Trophoblast cell (in vitro differentiated cells and primary cell): ENCODE data around the gene CD6.

ENCODE experiments used
- DNase-seq, 2 donors: peaks; one replicate each; pipeline ENCODE4 v3.0.0-alpha.2; 2016
- H2AFZ ChIP-seq: 2 replicates; pipeline ENCODE4 v1.6.1; 2013; ENCODE audit warnings: low read length, moderate library complexity, mild to moderate bottlenecking; ENCODE audit not compliant: insufficient read depth, poor library complexity
- H2AK5ac ChIP-seq: 2 replicates; pipeline ENCODE4 v1.6.1; 2013; ENCODE audit warnings: mild to moderate bottlenecking, low read length
- H2BK120ac ChIP-seq: 2 replicates; pipeline ENCODE4 v1.6.1; 2013; ENCODE audit warnings: low read length, mild to moderate bottlenecking, moderate library complexity; ENCODE audit not compliant: insufficient read depth, poor library complexity
- H2BK12ac ChIP-seq: 2 replicates; pipeline ENCODE4 v1.6.1; 2013; ENCODE audit warnings: mild to moderate bottlenecking, low read length, moderate library complexity
- H2BK5ac ChIP-seq: 2 replicates; pipeline ENCODE4 v1.6.1; 2013; ENCODE audit warnings: low read length, low read depth, moderate library complexity, mild to moderate bottlenecking; ENCODE audit not compliant: poor library complexity
- H3K14ac ChIP-seq: 2 replicates; pipeline ENCODE4 v1.6.1; 2013; ENCODE audit warnings: mild to moderate bottlenecking, low read length
- H3K18ac ChIP-seq: 2 replicates; pipeline ENCODE4 v1.6.1; 2013; ENCODE audit warnings: mild to moderate bottlenecking, low read length
- H3K23ac ChIP-seq: 2 replicates; pipeline ENCODE4 v1.6.1; 2013; ENCODE audit warnings: low read length
- H3K27ac ChIP-seq: 2 replicates; pipeline ENCODE4 v1.5.1; 2013; ENCODE audit warnings: low read depth, mild to moderate bottlenecking, inconsistent platforms, low read length, moderate library complexity
- H3K27me3 ChIP-seq: 2 replicates; pipeline ENCODE4 v1.6.1; 2013; ENCODE audit warnings: inconsistent platforms, mild to moderate bottlenecking, low read length, moderate library complexity; ENCODE audit not compliant: insufficient read depth
- H3K36me3 ChIP-seq, 2 experiments: 1 replicate in 1 of 2; 2 replicates in 1 of 2; pipeline ENCODE4 v1.6.1; 2013; ENCODE audit warnings: low read length in 2 of 2, mild to moderate bottlenecking in 2 of 2, moderate library complexity in 1 of 2; ENCODE audit not compliant: insufficient read depth in 2 of 2, control insufficient read depth in 1 of 2
- H3K4ac ChIP-seq: 2 replicates; pipeline ENCODE4 v1.6.1; 2013; ENCODE audit warnings: low read depth, mild to moderate bottlenecking, low read length, moderate library complexity
- H3K4me1 ChIP-seq, 2 experiments: 1 replicate in 1 of 2; 2 replicates in 1 of 2; pipeline ENCODE4 v1.6.1; 2013; ENCODE audit warnings: low read length in 2 of 2, mild to moderate bottlenecking in 2 of 2, moderate library complexity in 1 of 2; ENCODE audit not compliant: insufficient read depth in 2 of 2, control insufficient read depth in 1 of 2
- H3K4me2 ChIP-seq: 2 replicates; pipeline ENCODE4 v1.6.1; 2013; ENCODE audit warnings: inconsistent platforms, mild to moderate bottlenecking, low read length, moderate library complexity
- H3K4me3 ChIP-seq: 2 replicates; pipeline ENCODE4 v1.5.1; 2013; ENCODE audit warnings: mild to moderate bottlenecking, low read depth, low read length, inconsistent platforms
- H3K79me1 ChIP-seq: one replicate; pipeline ENCODE4 v1.6.1; 2013; ENCODE audit warnings: low read length
- H3K79me2 ChIP-seq: 2 replicates; pipeline ENCODE4 v1.6.1; 2013; ENCODE audit warnings: low read length, mild to moderate bottlenecking; ENCODE audit not compliant: control insufficient read depth, insufficient read depth, poor library complexity
- H3K9ac ChIP-seq: 2 replicates; pipeline ENCODE4 v1.6.1; 2013; ENCODE audit warnings: mild to moderate bottlenecking, low read length
- H3K9me3 ChIP-seq: 2 replicates; pipeline ENCODE4 v1.6.1; 2013; ENCODE audit warnings: low read depth, mild to moderate bottlenecking, control low read depth, inconsistent platforms, low read length; ENCODE audit not compliant: insufficient read depth
- H4K12ac ChIP-seq: 2 replicates; pipeline ENCODE4 v1.6.1; 2013; ENCODE audit warnings: low read depth, mild to moderate bottlenecking, low read length, moderate library complexity
- H4K8ac ChIP-seq: 2 replicates; pipeline ENCODE4 v1.6.1; 2013; ENCODE audit warnings: low read depth, mild to moderate bottlenecking, low read length, moderate library complexity
- H4K91ac ChIP-seq: one replicate; pipeline ENCODE4 v1.6.1; 2013; ENCODE audit warnings: low read depth, mild to moderate bottlenecking, low read length, moderate library complexity
- WGBS: extraction: QIAGEN DNeasy Blood & Tissue Kit; methylation state at CpG from one replicate; pipeline ENCODE4 v1.1.7; 2013; ENCODE audit warnings: missing lambda C conversion rate; ENCODE audit not compliant: insufficient read length, insufficient coverage; ENCODE audit errors: extremely low coverage; 5-methylcytosine and 5-hydroxymethylcytosine counted together

The CD6 gene

GRCh38 chr11:60926500-60926899 lies 45.0 kb upstream of the CD6 start:
- no peak overlapping the region for H2BK120ac ChIP-seq
- no peak overlapping the region for H3K27ac ChIP-seq
- peaks cover 61 to 65% of the 10 kb centered on the region in 2 experiments for H3K36me3 ChIP-seq
- no peak overlapping the region for H2AK5ac ChIP-seq
- H4K12ac ChIP-seq = no peak overlapping the region
- H4K8ac ChIP-seq = no peak overlapping the region
- H2BK12ac ChIP-seq = no peak overlapping the region
- H3K14ac ChIP-seq = no peak overlapping the region
- H3K18ac ChIP-seq = no peak overlapping the region
- H2BK5ac ChIP-seq = no peak overlapping the region
- H3K4ac ChIP-seq = no peak overlapping the region
- no peak for DNase-seq
- no peak overlapping the region for H3K4me2 ChIP-seq
- peaks cover 10% of the 10 kb centered on the region for H3K79me1 ChIP-seq
- no peak overlapping the region for H2AFZ ChIP-seq
- H3K23ac ChIP-seq = no peak overlapping the region
- H3K9me3 ChIP-seq = no peaks in the 10 kb centered on the region
- peaks cover 10 to 17% of the 10 kb centered on the region in 2 experiments for H3K4me1 ChIP-seq
- H3K27me3 ChIP-seq = no peaks in the 10 kb centered on the region
- H3K4me3 ChIP-seq = no peak overlapping the region
- no CpG with 5 or more reads among the region's 8 CpGs for WGBS
- no peak overlapping the region for H3K9ac ChIP-seq
- no peak overlapping the region for H4K91ac ChIP-seq
- H3K79me2 ChIP-seq = peaks cover 10% of the 10 kb centered on the region

GRCh38 chr11:60927061-60927592 lies 44.4 kb upstream of the CD6 start:
- Histone ChIP-seq H3K23ac (no peak overlapping the region), H2BK5ac (no peak overlapping the region), H3K4me1 (peaks cover 10 to 17% of the 10 kb centered on the region in 2 experiments), H3K27me3 (no peaks in the 10 kb centered on the region), H3K79me1 (peaks cover 10% of the 10 kb centered on the region), H4K8ac (no peak overlapping the region), H3K36me3 (peaks cover 61 to 65% of the 10 kb centered on the region in 2 experiments), H3K9ac (no peak overlapping the region), H3K9me3 (no peaks in the 10 kb centered on the region), H3K4me2 (no peak overlapping the region), H2BK12ac (no peak overlapping the region), H3K18ac (no peak overlapping the region), H4K12ac (no peak overlapping the region), H3K79me2 (peaks cover 10% of the 10 kb centered on the region), H2AK5ac (no peak overlapping the region), H4K91ac (no peak overlapping the region), H2AFZ (no peak overlapping the region), H3K4ac (no peak overlapping the region), H3K4me3 (no peak overlapping the region), H2BK120ac (no peak overlapping the region), H3K27ac (no peak overlapping the region), H3K14ac (no peak overlapping the region)
- no CpG with 5 or more reads among the region's 8 CpGs for WGBS
- DNase-seq = no peak

GRCh38 chr11:60927600-60927999 lies 43.9 kb upstream of the CD6 start:
- H3K9ac ChIP-seq = no peak overlapping the region
- no peak overlapping the region for H2BK5ac ChIP-seq
- peaks cover 10 to 17% of the 10 kb centered on the region in 2 experiments for H3K4me1 ChIP-seq
- no peak overlapping the region for H2AFZ ChIP-seq
- DNase-seq = no peak
- H3K4me2 ChIP-seq = no peak overlapping the region
- peaks cover 58 to 63% of the 10 kb centered on the region in 2 experiments for H3K36me3 ChIP-seq
- H3K27me3 ChIP-seq = no peaks in the 10 kb centered on the region
- H3K14ac ChIP-seq = no peak overlapping the region
- H3K23ac ChIP-seq = no peak overlapping the region
- WGBS = no CpG with 5 or more reads among the region's 16 CpGs
- H4K12ac ChIP-seq = no peak overlapping the region
- no peak overlapping the region for H2BK12ac ChIP-seq
- peaks cover 10% of the 10 kb centered on the region for H3K79me1 ChIP-seq
- no peak overlapping the region for H3K18ac ChIP-seq
- no peak overlapping the region for H3K4me3 ChIP-seq
- no peak overlapping the region for H4K8ac ChIP-seq
- no peak overlapping the region for H2BK120ac ChIP-seq
- H3K9me3 ChIP-seq = no peaks in the 10 kb centered on the region
- no peak overlapping the region for H2AK5ac ChIP-seq
- H3K27ac ChIP-seq = no peak overlapping the region
- H4K91ac ChIP-seq = no peak overlapping the region
- H3K4ac ChIP-seq = no peak overlapping the region
- peaks cover 10% of the 10 kb centered on the region for H3K79me2 ChIP-seq

GRCh38 chr11:60928563-60929001 lies 42.9 kb upstream of the CD6 start:
- WGBS = no CpG with 5 or more reads among the region's 20 CpGs

More at GRCh38 chr11:60928563-60929001, 42.9 kb upstream of the CD6 start:
- H4K8ac ChIP-seq = no peak overlapping the region
- H3K23ac ChIP-seq = no peak overlapping the region
- no peak for DNase-seq
- no peak overlapping the region for H2BK120ac ChIP-seq
- no peak overlapping the region for H3K4ac ChIP-seq
- no peak overlapping the region for H2AK5ac ChIP-seq
- H3K79me2 ChIP-seq = peaks cover 10% of the 10 kb centered on the region
- H4K91ac ChIP-seq = no peak overlapping the region
- peaks cover 10% of the 10 kb centered on the region for H3K79me1 ChIP-seq
- H2BK12ac ChIP-seq = no peak overlapping the region
- no peak overlapping the region for H3K9ac ChIP-seq
- H3K4me3 ChIP-seq = no peak overlapping the region
- H2AFZ ChIP-seq = no peak overlapping the region
- H3K14ac ChIP-seq = no peak overlapping the region
- H4K12ac ChIP-seq = no peak overlapping the region
- H3K27ac ChIP-seq = no peak overlapping the region
- H3K18ac ChIP-seq = no peak overlapping the region
- H3K27me3 ChIP-seq = no peaks in the 10 kb centered on the region
- peaks cover 10 to 19% of the 10 kb centered on the region in 2 experiments for H3K4me1 ChIP-seq
- no peak overlapping the region for H2BK5ac ChIP-seq
- H3K36me3 ChIP-seq = peaks cover 62 to 64% of the 10 kb centered on the region in 2 experiments
- no peak overlapping the region for H3K4me2 ChIP-seq
- no peaks in the 10 kb centered on the region for H3K9me3 ChIP-seq
